ENCODE results near the gene PRDX5. TPM values are rescaled to one million over a fixed set of nuclear protein-coding genes. Genes with fewer than 3 reads are reported as not detected.
A peak's percentile ranks its signal among the peaks of the same experiment; 100 is the strongest.

Gene PRDX5
- total RNA-seq, 1 experiment from 2014 or later = 255 TPM

DNA sequence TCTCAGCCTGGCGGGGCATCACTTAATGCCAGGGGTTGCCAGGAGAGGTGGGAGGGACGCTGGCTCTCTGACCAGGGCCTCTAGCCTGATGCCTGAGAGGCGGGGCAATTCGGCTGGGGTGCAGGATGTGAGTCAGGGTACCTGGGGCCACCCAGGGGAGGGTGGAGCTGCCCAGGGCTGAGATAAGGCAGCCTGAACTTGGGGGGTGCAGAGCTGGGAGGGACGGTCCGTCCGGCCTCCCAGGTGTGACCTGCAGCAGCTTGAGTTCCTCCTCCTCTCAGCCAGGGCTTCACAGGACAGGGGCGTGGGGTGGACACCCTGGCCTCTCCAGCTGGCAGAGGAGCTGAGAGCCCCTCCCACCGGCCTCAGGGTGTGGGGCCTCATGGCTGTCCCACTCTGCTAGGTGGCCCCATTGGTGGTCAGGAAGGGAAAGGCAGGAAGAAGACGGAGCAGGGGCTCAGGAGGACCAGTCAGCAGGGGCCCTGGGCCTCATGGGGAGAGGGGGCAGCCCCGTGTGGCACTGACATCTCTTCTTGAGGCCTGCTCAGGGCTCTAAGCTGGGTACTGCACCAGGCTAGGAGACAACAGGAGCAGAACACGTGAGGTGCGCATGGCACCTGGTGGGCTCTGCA lies 40.1 kb downstream of the PRDX5 start (continued):
- TF ChIP-seq, protein P1, sequence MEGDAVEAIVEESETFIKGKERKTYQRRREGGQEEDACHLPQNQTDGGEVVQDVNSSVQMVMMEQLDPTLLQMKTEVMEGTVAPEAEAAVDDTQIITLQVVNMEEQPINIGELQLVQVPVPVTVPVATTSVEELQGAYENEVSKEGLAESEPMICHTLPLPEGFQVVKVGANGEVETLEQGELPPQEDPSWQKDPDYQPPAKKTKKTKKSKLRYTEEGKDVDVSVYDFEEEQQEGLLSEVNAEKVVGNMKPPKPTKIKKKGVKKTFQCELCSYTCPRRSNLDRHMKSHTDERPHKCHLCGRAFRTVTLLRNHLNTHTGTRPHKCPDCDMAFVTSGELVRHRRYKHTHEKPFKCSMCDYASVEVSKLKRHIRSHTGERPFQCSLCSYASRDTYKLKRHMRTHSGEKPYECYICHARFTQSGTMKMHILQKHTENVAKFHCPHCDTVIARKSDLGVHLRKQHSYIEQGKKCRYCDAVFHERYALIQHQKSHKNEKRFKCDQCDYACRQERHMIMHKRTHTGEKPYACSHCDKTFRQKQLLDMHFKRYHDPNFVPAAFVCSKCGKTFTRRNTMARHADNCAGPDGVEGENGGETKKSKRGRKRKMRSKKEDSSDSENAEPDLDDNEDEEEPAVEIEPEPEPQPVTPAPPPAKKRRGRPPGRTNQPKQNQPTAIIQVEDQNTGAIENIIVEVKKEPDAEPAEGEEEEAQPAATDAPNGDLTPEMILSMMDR (IDR thresholded peaks at IDR 0.05) = no peak
- no peak for TF ChIP-seq ATF1 (CRISPR knock-in tag; IDR thresholded peaks at IDR 0.05)
- no peak for TF ChIP-seq ZNF138 (CRISPR knock-in tag; conservative IDR thresholded peaks at IDR 0.05)
- TF ChIP-seq SMAD3 (CRISPR knock-in tag; IDR thresholded peaks at IDR 0.05; ENCODE audit: borderline replicate concordance) = no peak
- TF ChIP-seq, protein P2, sequence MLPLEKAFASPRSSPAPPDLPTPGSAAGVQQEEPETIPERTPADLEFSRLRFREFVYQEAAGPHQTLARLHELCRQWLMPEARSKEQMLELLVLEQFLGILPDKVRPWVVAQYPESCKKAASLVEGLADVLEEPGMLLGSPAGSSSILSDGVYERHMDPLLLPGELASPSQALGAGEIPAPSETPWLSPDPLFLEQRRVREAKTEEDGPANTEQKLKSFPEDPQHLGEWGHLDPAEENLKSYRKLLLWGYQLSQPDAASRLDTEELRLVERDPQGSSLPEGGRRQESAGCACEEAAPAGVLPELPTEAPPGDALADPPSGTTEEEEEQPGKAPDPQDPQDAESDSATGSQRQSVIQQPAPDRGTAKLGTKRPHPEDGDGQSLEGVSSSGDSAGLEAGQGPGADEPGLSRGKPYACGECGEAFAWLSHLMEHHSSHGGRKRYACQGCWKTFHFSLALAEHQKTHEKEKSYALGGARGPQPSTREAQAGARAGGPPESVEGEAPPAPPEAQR (CRISPR knock-in tag; IDR thresholded peaks at IDR 0.05) = no peak
- no peak for TF ChIP-seq TP53 (CRISPR knock-in tag; IDR thresholded peaks at IDR 0.05)

DNA sequence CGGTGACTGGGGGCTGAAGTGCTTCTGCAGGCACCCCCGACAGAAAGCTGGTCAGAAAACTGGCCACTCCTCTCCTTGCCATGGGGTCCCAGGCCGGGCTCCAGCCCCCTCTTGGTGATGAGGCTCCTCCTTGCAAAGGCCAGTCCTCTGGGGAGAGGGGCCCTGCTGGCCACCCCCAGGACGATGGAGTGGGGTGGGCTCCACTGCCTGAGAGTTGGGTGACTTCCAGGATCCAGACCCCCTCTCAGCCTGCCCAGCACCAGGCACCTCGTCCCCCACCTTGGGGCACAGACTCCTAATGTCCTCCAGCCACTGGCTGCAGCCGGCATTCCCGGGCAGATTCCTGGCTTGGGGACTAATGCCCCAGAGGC lies 40.6 kb downstream of the PRDX5 start:
- ATAC-seq (no peak), DNase-seq (ENCODE audit: low spot score) (no peak)
- CTCF ChIA-PET = interaction anchor here (1.9 to 6.9 kb wide), 4 partner anchors 13 to 207 kb away, joined by 5 to 140 read pairs (median 70); no protein-coding TSS in a partner anchor
- H3K27ac Mint-ChIP-seq = no peak overlapping the region
- H3K36me3 Mint-ChIP-seq = peaks cover 14% of the 10 kb centered on the region
- POLR2A ChIA-PET = interaction anchor here (0.5 kb wide), 1 partner anchor 17 kb away, joined by 4 read pairs; no protein-coding TSS in a partner anchor
- no peaks in the 10 kb centered on the region for H3K27me3 Mint-ChIP-seq (ENCODE audit: low read depth)
- no peak for TF ChIP-seq PRRX2 (CRISPR knock-in tag; IDR thresholded peaks at IDR 0.05)
- TF ChIP-seq CREB1 (CRISPR knock-in tag; IDR thresholded peaks at IDR 0.05) = no peak
- no peak for TF ChIP-seq ZNF317 (CRISPR knock-in tag; IDR thresholded peaks at IDR 0.05; ENCODE audit: borderline replicate concordance, low read depth)
- TF ChIP-seq, protein P3, sequence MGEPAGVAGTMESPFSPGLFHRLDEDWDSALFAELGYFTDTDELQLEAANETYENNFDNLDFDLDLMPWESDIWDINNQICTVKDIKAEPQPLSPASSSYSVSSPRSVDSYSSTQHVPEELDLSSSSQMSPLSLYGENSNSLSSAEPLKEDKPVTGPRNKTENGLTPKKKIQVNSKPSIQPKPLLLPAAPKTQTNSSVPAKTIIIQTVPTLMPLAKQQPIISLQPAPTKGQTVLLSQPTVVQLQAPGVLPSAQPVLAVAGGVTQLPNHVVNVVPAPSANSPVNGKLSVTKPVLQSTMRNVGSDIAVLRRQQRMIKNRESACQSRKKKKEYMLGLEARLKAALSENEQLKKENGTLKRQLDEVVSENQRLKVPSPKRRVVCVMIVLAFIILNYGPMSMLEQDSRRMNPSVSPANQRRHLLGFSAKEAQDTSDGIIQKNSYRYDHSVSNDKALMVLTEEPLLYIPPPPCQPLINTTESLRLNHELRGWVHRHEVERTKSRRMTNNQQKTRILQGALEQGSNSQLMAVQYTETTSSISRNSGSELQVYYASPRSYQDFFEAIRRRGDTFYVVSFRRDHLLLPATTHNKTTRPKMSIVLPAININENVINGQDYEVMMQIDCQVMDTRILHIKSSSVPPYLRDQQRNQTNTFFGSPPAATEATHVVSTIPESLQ (CRISPR knock-in tag; IDR thresholded peaks at IDR 0.05) = no peak
- TF ChIP-seq, protein P4, sequence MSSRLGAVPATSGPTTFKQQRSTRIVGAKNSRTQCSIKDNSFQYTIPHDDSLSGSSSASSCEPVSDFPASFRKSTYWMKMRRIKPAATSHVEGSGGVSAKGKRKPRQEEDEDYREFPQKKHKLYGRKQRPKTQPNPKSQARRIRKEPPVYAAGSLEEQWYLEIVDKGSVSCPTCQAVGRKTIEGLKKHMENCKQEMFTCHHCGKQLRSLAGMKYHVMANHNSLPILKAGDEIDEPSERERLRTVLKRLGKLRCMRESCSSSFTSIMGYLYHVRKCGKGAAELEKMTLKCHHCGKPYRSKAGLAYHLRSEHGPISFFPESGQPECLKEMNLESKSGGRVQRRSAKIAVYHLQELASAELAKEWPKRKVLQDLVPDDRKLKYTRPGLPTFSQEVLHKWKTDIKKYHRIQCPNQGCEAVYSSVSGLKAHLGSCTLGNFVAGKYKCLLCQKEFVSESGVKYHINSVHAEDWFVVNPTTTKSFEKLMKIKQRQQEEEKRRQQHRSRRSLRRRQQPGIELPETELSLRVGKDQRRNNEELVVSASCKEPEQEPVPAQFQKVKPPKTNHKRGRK (CRISPR knock-in tag; IDR thresholded peaks at IDR 0.05; ENCODE audit: borderline replicate concordance) = no peak
- no peak for TF ChIP-seq EMX1 (CRISPR knock-in tag; IDR thresholded peaks at IDR 0.05)
- no peak for TF ChIP-seq CREM (CRISPR knock-in tag; IDR thresholded peaks at IDR 0.05)
- TF ChIP-seq, protein P5, sequence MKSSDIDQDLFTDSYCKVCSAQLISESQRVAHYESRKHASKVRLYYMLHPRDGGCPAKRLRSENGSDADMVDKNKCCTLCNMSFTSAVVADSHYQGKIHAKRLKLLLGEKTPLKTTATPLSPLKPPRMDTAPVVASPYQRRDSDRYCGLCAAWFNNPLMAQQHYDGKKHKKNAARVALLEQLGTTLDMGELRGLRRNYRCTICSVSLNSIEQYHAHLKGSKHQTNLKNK (CRISPR knock-in tag; IDR thresholded peaks at IDR 0.05) = no peak
- no peak for TF ChIP-seq SP1 (CRISPR knock-in tag; conservative IDR thresholded peaks at IDR 0.05)
- no peak for TF ChIP-seq SOX15 (CRISPR knock-in tag; IDR thresholded peaks at IDR 0.05)
- TF ChIP-seq, protein P6, sequence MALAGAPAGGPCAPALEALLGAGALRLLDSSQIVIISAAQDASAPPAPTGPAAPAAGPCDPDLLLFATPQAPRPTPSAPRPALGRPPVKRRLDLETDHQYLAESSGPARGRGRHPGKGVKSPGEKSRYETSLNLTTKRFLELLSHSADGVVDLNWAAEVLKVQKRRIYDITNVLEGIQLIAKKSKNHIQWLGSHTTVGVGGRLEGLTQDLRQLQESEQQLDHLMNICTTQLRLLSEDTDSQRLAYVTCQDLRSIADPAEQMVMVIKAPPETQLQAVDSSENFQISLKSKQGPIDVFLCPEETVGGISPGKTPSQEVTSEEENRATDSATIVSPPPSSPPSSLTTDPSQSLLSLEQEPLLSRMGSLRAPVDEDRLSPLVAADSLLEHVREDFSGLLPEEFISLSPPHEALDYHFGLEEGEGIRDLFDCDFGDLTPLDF (CRISPR knock-in tag; IDR thresholded peaks at IDR 0.05) = no peak
- TF ChIP-seq RORB (CRISPR knock-in tag; IDR thresholded peaks at IDR 0.05) = no peak
- no peak for TF ChIP-seq GRHL2 (CRISPR knock-in tag; IDR thresholded peaks at IDR 0.05; ENCODE audit: insufficient replicate concordance, severe bottlenecking)
- TF ChIP-seq, protein P7, sequence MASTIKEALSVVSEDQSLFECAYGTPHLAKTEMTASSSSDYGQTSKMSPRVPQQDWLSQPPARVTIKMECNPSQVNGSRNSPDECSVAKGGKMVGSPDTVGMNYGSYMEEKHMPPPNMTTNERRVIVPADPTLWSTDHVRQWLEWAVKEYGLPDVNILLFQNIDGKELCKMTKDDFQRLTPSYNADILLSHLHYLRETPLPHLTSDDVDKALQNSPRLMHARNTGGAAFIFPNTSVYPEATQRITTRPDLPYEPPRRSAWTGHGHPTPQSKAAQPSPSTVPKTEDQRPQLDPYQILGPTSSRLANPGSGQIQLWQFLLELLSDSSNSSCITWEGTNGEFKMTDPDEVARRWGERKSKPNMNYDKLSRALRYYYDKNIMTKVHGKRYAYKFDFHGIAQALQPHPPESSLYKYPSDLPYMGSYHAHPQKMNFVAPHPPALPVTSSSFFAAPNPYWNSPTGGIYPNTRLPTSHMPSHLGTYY (CRISPR knock-in tag; IDR thresholded peaks at IDR 0.05) = no peak
- TF ChIP-seq NFATC4 (CRISPR knock-in tag; IDR thresholded peaks at IDR 0.05) = no peak
- TF ChIP-seq GTF2I (CRISPR knock-in tag; conservative IDR thresholded peaks at IDR 0.05) = no peak
- no peak for TF ChIP-seq ESRRA (CRISPR knock-in tag; IDR thresholded peaks at IDR 0.05; ENCODE audit: borderline replicate concordance)
- TF ChIP-seq, protein P8, sequence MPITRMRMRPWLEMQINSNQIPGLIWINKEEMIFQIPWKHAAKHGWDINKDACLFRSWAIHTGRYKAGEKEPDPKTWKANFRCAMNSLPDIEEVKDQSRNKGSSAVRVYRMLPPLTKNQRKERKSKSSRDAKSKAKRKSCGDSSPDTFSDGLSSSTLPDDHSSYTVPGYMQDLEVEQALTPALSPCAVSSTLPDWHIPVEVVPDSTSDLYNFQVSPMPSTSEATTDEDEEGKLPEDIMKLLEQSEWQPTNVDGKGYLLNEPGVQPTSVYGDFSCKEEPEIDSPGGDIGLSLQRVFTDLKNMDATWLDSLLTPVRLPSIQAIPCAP (CRISPR knock-in tag; IDR thresholded peaks at IDR 0.05) = no peak
- H3K4me1 Mint-ChIP-seq = peaks cover 26% of the 10 kb centered on the region
- H3K4me3 Mint-ChIP-seq = peak overlapping the region; percentile 45
- no peaks in the 10 kb centered on the region for H3K9me3 Mint-ChIP-seq
